GM18517 (cell line): Measurements from ENCODE around the gene LYPD1.

Experiments used
- ATAC-seq: cut with Tn5 transposase; IDR thresholded peaks from one replicate; pipeline ENCODE4 v1.9.1; 2021; ENCODE audit warnings: mild to moderate bottlenecking, moderate library complexity; ENCODE audit not compliant: unreplicated experiment

The LYPD1 gene

GRCh38 chr2:132638313-132639040, 31.5 kb downstream of the LYPD1 start:
- no peak for ATAC-seq

- no peak for ATAC-seq
Measured at GRCh38 chr2:132636346-132636745, 33.7 kb downstream of the LYPD1 start.

GRCh38 chr2:132633635-132634034, 36.4 kb downstream of the LYPD1 start:
- ATAC-seq: no peak

GRCh38 chr2:132632000-132632649, 37.9 kb downstream of the LYPD1 start:
- ATAC-seq: no peak

- ATAC-seq: no peak
Measured at GRCh38 chr2:132627536-132627935, 42.5 kb downstream of the LYPD1 start.

- ATAC-seq: no peak
Measured at GRCh38 chr2:132623096-132623839, 46.7 kb downstream of the LYPD1 start.

- no peak for ATAC-seq
Measured at GRCh38 chr2:132621131-132621875, 48.7 kb downstream of the LYPD1 start.

- ATAC-seq: no peak
Measured at GRCh38 chr2:132620115-132620514, 49.9 kb downstream of the LYPD1 start.

GRCh38 chr2:132618734-132619133, 51.3 kb downstream of the LYPD1 start:
- no peak for ATAC-seq

GRCh38 chr2:132617989-132618388, 52.0 kb downstream of the LYPD1 start:
- ATAC-seq: no peak

- no peak for ATAC-seq
Measured at GRCh38 chr2:132615329-132616085, 54.5 kb downstream of the LYPD1 start.

GRCh38 chr2:132611719-132612118, 58.3 kb downstream of the LYPD1 start:
- no peak for ATAC-seq

- ATAC-seq: no peak
Measured at GRCh38 chr2:132609101-132609890, 60.7 kb downstream of the LYPD1 start.

GRCh38 chr2:132608311-132608710, 61.7 kb downstream of the LYPD1 start:
- ATAC-seq: no peak

- no peak for ATAC-seq
Measured at GRCh38 chr2:132607426-132608090, 62.4 kb downstream of the LYPD1 start.

GRCh38 chr2:132606649-132607048, 63.4 kb downstream of the LYPD1 start:
- no peak for ATAC-seq

GRCh38 chr2:132605236-132606180, 64.5 kb downstream of the LYPD1 start:
- no peak for ATAC-seq

- ATAC-seq: no peak
Measured at GRCh38 chr2:132604561-132604960, 65.4 kb downstream of the LYPD1 start.
